HL-60/S4 (cell line): ENCODE data around the gene IGFN1.

Experiments used
- in situ Hi-C: fragments of 300-500 bp; cut with MboI; formaldehyde crosslinking; loops from 2 replicates; pipeline ENCODE4 v1.14.3; 2022; ENCODE audit warnings: low sequenced_read_pairs

IGFN1 gene

DNA sequence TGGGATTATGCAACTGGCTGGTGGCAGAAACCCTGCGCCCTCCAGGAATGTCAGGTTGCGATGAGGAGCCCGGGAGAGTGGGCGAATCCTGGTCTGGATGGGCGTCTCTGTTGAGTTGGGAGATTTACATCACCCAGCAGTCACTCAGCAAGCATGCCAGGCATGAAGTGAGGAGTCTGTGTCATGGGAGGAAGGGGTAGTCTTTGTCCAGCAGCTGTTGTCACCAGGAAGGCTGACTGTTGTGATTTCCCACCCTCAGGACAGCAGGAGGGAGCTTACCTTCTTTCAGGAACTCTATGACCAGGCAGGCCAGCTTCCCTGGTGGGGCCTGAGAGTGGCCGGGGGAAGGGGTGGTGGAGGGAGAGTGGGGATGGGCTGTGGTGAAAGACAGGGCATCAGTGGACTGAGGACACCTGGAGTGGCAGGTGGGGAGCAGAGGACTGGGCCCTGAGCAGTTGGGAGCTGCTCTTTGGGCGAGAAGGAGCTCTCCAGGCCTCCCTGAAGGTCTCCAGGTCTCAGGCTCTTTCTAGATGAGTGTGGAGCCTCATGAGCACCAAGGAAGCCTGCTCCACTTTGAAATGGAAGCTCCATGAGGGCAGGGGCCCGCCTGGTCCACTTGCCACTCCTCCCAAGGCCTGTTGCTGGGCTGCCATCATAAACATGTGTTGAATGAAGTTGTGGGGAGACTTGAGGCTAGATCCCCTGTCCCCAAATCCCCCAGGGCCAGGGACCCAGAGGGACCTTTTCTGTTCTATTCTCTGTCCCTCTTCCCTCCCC is 71.3 kb downstream of the IGFN1 start:
- in situ Hi-C loops: no loop called here

DNA sequence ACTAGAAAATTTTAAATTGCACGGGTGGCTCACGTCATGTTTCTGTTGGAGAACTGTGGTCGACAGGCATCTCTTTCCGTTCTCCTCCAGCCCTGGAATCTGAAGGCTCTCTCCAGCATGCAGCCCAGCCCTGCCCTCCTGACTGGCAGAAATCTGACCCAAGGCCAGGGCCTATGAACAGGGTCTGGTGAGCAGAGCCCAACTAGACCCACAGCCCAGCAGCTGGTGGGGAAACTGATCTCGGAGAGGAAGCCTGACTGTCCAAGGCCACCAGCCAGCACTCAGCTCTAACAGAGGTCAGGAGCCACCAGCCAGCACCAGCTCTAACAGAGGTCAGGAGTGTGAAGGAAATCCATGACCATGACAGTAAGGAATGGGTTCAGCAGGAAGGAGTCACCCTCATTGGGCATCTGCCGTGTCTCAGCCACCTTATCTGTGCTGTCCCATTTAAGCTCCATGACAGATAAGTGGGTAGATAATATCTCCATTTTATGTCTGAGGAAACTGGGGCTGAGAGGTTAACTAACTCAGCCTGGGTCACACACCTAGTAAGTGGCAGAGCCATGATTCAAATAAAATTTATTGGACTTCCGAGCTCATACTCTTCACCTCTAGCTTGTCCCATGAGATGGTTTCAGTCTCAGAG is 72.5 kb downstream of the IGFN1 start:
- in situ Hi-C loops: no loop called here

DNA sequence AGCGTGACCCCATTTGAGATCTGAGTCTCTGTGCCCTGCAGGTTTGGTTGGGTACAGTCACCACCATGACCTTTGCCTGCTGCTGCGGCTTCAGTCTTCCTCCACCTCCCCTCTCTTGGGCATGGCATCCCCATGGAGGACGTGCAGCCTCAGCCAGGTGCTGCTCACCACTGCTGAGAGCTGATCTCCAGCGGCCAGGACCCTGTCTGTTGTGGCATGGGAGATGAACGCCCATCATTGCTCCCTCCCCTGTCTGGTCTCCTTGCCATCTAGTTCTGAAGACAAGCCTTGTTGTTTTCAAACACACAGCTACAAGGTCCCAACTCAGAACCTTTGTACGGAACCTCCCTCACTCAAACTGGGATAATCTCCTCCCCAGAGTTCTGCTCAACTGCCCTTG is 73.4 kb downstream of the IGFN1 start:
- in situ Hi-C loops: no loop called here

DNA sequence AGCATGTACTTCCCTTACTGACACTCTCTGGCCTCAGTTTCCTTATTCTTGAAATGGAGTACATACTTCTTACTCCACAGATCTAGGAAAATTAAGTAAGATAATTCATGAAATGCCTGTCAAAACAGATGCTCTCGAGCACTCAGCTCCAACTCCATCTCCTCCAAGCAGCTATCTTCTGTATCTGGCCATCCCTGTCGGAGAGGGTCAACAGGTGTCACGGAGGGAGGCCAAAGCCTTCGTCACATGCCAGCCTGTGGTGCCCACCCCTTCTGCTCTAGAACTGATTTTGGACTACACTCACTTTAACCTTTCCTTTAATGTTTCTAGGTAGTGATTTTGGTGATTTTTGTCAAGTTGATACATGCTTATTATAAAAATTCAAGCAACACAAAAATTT is 73.9 kb downstream of the IGFN1 start:
- in situ Hi-C loops: no loop called here

DNA sequence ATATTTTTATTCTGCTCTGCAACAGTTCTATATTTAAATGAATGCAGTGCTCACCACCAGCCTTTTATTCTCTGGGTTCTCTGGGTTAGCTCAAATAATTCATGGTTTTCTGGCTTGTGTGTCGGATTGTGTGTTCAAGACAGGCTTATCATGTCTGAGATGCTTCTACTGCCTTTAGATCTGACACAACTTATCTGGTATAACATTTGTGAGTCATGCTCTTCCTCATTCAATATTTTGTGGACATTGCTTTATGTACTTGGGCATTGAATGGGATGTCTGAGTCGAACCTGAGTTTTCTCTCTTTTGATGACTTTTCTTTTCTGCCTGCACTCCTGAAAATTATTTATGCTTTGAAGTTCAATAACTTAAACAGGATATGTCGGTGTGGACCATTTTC is 75.1 kb downstream of the IGFN1 start:
- in situ Hi-C loops: no loop called here

DNA sequence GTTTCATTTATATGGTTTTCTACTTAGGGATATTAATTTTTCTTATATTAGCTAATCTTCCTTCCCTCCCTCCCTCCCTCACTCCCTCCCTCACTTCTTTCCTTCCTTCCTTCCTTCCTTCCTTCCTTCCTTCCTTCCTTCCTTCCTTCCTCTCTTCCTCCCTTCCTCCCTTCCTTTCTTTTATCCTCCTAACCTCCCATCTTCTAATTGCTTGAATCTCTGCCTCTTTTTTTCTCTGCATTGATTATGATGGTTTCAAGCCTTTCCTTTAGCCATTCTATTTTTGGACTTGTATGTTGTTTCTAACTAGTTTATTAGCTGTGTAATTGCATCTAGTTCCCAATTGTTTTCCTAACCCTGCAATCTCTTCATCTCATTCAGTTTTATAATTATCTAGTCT is 75.7 kb downstream of the IGFN1 start:
- in situ Hi-C loops: no loop called here

DNA sequence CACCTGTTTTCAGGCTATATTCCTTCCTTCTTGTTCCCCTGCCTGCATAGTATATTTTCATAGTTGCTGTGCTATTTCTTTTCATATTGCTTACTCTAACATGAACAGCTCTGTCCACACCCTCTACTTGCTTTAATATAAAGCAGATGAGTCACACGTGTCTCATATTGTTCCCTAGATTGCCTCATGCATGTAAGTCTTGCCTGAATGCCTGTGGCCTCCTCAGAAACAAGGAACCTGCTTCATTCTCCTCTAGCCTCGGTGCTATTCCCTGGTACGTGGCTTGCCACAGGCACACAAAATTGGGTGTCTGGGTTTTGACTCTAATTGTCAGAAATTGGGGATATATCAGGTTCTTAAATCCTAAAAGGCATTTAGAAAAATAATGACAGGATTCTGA is 76.2 kb downstream of the IGFN1 start:
- in situ Hi-C loops: no loop called here

DNA sequence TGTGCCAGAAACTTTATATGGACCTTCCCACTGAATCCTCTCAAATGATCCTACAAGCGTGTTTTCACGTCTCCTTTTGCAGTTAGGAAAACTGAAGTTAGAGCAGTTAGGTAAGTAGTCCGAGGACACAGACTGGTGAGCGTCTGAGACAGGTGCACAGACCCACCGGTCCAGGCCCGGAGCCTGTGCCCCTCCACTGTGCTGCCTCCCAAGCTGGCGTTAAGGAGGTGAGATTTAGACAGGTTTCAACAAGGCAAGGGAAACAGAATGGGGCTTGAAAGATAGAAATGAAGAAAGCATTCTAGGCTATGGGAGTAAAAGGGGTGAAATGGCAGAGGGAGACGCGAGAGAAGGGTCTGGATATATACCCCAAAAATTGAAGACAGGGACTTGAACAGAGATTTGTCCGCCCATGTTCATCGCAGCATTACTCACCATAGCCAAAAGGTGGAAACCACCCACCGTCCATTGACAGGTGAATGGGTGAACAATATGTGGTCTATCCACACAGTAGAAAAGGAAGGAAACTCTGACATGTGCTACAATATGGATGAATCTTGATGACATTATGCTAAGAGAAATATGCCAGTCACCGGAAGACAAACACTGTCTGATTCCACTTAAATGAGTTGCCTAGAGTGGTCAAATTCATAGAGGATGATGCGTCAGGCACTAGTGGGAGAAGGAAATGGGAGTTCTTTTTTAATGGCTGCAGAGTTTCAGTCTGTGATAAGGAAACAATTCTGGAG is 77.0 kb downstream of the IGFN1 start:
- in situ Hi-C loops: no loop called here

DNA sequence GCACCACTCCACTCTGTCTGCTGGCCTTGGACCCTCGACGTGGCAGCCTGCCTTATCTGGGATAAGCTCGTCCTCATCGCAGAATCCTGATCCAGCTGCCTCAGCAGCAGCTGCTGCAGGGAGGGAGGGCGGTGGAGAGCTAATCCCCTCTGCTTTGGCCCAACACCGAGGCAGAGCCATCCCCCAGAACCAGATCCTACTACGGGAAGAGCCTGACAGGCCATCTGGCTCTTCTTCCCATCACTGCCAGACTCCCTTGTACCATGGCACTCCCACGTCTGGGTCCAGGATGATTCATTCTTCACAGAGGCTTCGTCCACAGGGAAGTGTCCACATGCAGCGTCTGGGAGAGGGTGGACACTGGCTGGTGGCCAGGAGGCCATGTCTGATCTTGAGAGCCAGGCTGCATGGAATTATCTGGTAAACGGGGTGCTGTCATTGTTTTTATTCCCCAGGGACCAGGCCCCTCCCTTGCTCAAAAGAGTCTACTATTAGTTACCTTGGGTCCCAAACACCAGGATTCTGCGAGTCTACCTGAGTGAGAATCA is 78.1 kb downstream of the IGFN1 start:
- in situ Hi-C loops: no loop called here

DNA sequence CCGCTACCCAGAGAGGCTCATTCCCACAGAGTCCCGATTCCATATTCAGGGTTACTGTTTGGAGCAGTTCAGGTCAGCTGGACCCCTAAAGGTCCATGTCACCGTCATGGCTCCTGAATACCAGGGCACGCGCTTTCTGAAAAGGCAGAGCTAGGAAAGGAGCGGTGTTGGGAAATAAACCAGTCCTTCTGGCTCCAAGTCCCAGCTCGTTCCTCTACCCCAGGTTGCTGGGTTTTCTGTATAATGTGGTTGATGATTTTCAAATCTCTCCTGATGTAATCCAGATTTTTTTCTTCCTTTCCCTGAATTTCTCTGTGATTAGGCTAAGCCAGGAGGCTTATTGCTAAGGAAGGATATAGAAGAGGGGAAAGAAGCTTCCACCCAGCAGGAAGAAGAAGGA is 78.7 kb downstream of the IGFN1 start:
- in situ Hi-C loops: no loop called here

DNA sequence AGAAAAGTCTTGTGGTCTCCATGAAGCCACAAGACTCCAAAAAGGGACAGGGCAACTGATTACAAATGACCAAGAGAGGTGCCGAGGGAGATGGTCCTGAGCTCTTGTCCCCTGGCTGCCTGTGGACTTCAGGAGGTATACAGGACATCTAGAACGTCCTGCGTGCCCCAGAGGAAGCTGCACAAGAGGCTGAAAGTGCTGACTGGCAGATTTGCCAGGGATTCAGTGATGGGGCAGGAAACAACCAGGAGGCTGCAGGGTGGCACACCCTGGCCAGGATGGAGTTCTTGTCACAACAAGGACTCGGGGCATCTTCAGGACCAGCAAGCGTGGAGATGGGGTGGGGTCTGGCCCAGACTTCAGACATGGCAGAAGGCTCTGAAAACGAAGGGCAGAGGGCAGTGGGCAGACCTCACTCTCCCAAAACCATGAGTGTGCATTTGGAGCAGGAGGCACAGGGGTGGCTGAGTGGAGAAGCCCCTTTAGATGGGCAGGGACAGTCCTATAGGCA is 79.3 kb downstream of the IGFN1 start:
- in situ Hi-C loops: no loop called here

DNA sequence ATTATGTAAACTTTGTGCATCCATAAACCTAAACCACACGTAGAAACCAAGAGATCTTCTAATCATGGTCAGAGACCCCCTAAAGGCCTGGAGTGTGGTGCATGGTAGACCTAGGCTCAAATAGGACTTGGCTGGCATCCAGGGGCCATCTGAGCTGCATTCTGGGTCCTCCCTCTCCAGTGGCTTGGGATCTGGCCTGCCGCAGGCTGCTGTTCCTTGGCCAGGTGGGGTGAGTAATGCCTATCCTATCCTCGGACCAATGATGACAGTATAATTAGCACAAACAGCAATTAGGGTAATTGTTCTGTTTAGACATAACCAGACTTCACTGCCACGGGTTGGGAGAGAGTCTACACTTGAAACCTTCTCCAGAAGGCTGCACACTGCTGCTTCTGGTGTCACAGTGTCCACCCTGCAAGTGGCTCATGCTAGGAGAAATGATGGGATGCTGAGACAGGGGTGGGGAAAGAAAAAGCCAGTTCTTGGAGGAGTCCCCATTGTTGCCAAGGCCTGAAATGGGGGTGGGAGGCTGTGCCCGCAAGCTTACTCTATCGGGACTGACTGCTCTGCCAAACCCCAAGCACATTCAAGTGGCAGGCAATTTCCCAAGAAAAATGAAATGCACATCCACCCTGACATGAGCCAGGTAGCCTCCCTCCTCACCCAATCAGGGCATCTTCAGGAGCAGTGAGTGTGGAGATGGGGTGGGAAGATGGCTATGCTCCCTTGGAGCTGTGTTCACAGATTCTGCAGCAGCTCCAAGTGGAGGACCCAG is 80.2 kb downstream of the IGFN1 start:
- in situ Hi-C loops: no loop called here

DNA sequence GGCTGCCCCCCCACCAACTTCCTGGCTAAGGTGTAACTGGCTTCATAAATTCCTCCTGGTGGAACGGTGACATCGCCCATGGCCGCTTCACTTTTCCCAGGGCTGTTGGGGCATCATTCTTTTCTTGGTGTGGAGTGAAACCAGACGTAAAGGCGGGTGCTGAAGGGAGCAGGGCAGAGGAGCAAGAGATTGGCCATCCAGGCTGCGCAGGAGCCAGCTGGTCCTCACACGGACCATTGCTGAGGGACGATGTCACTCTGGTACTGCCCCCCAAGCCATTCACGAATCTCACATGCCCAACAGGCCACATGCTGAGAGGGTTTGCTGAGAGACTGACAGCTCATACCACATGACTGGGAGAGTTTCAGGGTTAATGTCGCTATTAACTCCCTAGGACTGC is 82.2 kb downstream of the IGFN1 start:
- in situ Hi-C loops: no loop called here

DNA sequence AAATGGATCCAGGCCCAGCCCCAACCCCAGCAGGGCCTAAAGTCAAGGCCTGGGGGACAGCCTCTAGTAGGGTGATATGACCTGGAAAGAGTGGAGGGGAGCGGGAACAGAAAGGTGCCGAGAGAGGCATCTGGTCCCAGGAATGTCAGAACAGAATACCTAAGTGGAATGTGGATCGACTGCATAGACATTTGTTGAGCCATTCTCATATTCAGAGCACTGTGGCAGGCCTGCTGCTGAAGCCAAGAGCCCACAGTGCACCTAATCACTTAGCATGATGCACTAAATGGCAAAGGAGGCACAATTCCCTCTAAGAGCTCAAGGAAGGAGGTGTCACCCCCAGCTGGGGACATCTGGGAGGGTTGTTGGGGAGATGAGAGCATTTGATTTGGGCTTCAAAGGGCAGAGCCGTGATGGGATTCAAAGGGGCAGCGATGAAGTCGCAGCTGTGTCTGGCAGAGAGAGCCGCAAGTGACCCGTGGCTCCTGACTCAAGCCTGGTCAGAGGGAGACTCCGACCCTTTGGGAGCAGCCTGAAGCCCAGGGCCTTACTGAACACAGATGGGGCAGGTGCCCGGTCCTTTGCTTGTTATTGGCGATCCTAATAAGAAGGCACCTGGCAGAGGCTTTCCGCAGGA is 84.1 kb downstream of the IGFN1 start:
- in situ Hi-C loops: no loop called here

DNA sequence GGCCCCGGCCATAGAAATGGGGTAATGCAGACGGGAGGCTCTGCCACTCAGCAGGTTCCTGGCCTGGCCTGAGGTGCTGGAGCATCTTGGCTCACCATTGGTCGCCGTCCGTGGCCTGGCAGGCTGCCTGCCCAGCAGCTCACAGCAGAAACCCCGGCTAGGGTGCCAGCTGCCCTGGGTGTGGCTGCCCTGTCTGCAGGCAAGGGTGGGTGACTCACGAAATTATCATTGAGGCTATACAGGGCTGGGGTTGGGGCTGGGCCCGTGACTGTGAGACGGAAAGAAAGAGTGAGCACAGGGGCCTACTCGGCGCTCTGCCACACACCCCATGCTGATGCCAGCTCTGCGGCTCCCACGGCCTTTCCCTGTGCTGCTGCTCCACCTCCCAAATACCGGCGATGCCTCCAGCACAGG is 84.6 kb downstream of the IGFN1 start:
- in situ Hi-C loops: no loop called here

DNA sequence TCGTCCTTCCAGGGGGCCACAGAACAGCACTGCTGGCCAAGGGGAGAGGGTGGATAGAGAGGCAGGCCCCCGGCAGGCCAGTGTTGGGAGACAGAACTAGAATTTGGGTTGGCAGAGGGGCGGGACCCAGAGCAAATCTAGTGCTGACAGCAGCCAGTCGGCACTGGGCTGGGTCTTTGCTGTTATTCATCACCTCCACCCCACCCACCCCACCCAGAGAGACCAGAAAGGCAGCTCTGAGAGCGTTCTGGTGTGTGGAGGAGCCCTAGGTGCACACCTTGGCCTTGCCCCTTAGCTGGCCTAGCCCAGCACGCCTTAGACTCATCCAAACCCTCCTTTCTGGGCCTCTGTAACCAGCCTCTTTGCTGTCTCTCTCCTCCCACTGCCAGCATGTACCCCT is 86.3 kb downstream of the IGFN1 start:
- in situ Hi-C loops: no loop called here

DNA sequence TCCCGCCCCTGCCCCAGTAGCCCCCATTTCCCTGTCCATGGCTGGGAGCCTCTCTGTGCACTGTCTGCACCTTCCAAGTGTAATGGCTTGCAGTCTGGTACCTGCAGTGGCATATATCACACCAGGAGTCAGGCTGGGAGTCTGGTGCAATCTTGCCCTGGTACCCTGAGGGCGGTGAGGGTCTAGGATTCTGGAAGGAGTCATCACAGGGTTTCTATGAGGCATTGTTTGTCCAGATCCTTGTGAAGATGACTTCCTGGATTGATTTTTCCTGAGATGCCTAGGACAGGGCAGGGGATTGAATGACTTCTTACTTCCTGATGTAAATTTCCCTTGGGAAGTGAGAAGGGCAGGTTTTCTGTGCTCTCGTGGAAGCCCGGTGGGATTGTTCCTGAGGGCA is 86.8 kb downstream of the IGFN1 start:
- in situ Hi-C loops: no loop called here
